OCI-LY7 (cell line): Measurements from ENCODE around the gene PRODH2. TPM values are rescaled to one million over a fixed set of nuclear protein-coding genes. Genes with fewer than 3 reads are reported as not detected.

Experiments used
- BruUV-seq: library from RNA; stranded (reverse); fragments of 400-500 nt; replicated peaks from 2 replicates; lab custom pipeline; 2021; lab: Mats Ljungman, UMichigan
- CTCF ChIA-PET: fragments of 300-600 bp; sonication (Branson Sonifier 250); formaldehyde crosslinking; loops from one replicate; lab custom pipeline; 2022; ENCODE audit warnings: antibody characterized with exemption; ENCODE audit not compliant: unreplicated experiment; lab: Charles Lee
- POLR2A ChIA-PET: fragments of 300-600 bp; sonication (Branson Sonifier 250); formaldehyde crosslinking; loops from one replicate; lab custom pipeline; 2022; ENCODE audit warnings: antibody characterized with exemption; lab: Charles Lee
- DNase-seq: peaks from one replicate; pipeline ENCODE4 v3.0.0-alpha.2; 2015; ENCODE audit warnings: low spot score
- H2AFZ ChIP-seq: fragments of 200-600 bp; sonication (generic), shearing (Covaris generic); 2 replicates; pipeline ENCODE4 v1.6.1; 2014; ENCODE audit warnings: mild to moderate bottlenecking, antibody characterized with exemption, low read length, moderate library complexity
- H3K27ac ChIP-seq: fragments of 200-600 bp; sonication (generic); 2 replicates; pipeline ENCODE4 v1.5.1; 2014; ENCODE audit warnings: mixed run types, low read depth, mild to moderate bottlenecking, moderate library complexity, low read length, inconsistent platforms; ENCODE audit not compliant: poor library complexity, severe bottlenecking
- H3K36me3 ChIP-seq: fragments of 200-600 bp; sonication (generic); 2 replicates; pipeline ENCODE4 v1.6.1; 2014; ENCODE audit warnings: mild to moderate bottlenecking, antibody characterized with exemption, low read length, moderate library complexity, mixed read lengths; ENCODE audit not compliant: insufficient read depth
- H3K4me1 ChIP-seq: fragments of 200-600 bp; sonication (generic); 2 replicates; pipeline ENCODE4 v1.5.1; 2014; ENCODE audit warnings: mild to moderate bottlenecking, low read length; ENCODE audit not compliant: insufficient read depth, poor library complexity, severe bottlenecking
- H3K4me2 ChIP-seq: fragments of 200-600 bp; sonication (generic); 2 replicates; pipeline ENCODE4 v1.6.1; 2014; ENCODE audit warnings: mild to moderate bottlenecking, low read length
- H3K4me3 ChIP-seq: fragments of 200-600 bp; sonication (generic); 2 replicates; pipeline ENCODE4 v1.5.1; 2014; ENCODE audit warnings: mild to moderate bottlenecking, low read depth, low read length; ENCODE audit not compliant: poor library complexity, severe bottlenecking
- H3K79me2 ChIP-seq: fragments of 200-600 bp; sonication (generic); 2 replicates; pipeline ENCODE4 v1.6.1; 2016; ENCODE audit warnings: low read depth, mild to moderate bottlenecking, low read length, moderate library complexity, mixed read lengths; ENCODE audit not compliant: insufficient read depth
- H3K9me2 ChIP-seq: fragments of 200-600 bp; sonication (generic); 2 replicates; pipeline ENCODE4 v1.6.1; 2016; ENCODE audit warnings: mild to moderate bottlenecking, low read length, mixed read lengths; ENCODE audit not compliant: insufficient read depth
- H3K9me3 ChIP-seq: fragments of 200-600 bp; sonication (generic); 2 replicates; pipeline ENCODE4 v1.6.1; 2014; ENCODE audit warnings: mild to moderate bottlenecking, mixed run types, low read length, mixed read lengths
- H4K20me1 ChIP-seq: fragments of 200-600 bp; sonication (generic); 2 replicates; pipeline ENCODE4 v1.6.1; 2014; ENCODE audit warnings: mild to moderate bottlenecking, antibody characterized with exemption, low read length, moderate library complexity, mixed read lengths; ENCODE audit not compliant: insufficient read depth
- CTCF ChIP-seq: fragments of 200-600 bp; sonication (generic); conservative IDR thresholded peaks from 2 replicates; pipeline ENCODE4 v1.5.1; 2014; ENCODE audit warnings: mild to moderate bottlenecking, antibody characterized with exemption, low read length, moderate library complexity, mixed read lengths
- EZH2phosphoT487 ChIP-seq: fragments of 200-600 bp; sonication (generic); IDR thresholded peaks from 2 replicates; pipeline ENCODE4 v1.6.1; 2018; ENCODE audit warnings: low read depth, borderline replicate concordance, mild to moderate bottlenecking, mixed run types, antibody characterized with exemption, low read length, moderate library complexity, mixed read lengths
- intact Hi-C: fragments of 100-400 bp; cut with micrococcal nuclease; formaldehyde crosslinking; loops from one replicate; pipeline ENCODE4 v1.10.0; 2022; ENCODE audit not compliant: unreplicated experiment
- total RNA-seq, 2 experiments: library from RNA; depleted of rRNA in 1 of 2; stranded (reverse); fragments of >200 nt in 1 of 2; shearing (Covaris generic) in 1 of 2; gene quantifications; 2 replicates each; pipeline ENCODE4 v1.2.3, GENCODE V29; 2014 to 2022

Gene PRODH2
- total RNA-seq, 2 experiments from 2014 or later: not detected

- H3K4me3 ChIP-seq: no peak overlapping the region
- POLR2A ChIA-PET: interaction anchor here (0.7 kb wide), 1 partner anchor 1718 kb away, joined by 5 read pairs; no protein-coding TSS in a partner anchor
- peaks cover 12% of the 10 kb centered on the region; the same call in 1 of the 2 replicates for H3K79me2 ChIP-seq
- no peak overlapping the region for H3K4me2 ChIP-seq
- CTCF ChIA-PET: no interaction called here
- no peak for TF ChIP-seq CTCF
- TF ChIP-seq EZH2phosphoT487: no peak
- DNase-seq: no peak
- no TSS peak for BruUV-seq
- no peak overlapping the region for H3K27ac ChIP-seq
- no peak overlapping the region for H2AFZ ChIP-seq
- intact Hi-C loops: loop anchor here (5.0 kb wide), 2 partner anchors 37 to 148 kb away; partner anchors contain the start of genes HCST, KMT2B and NFKBID
- H3K9me2 ChIP-seq: no peaks in the 10 kb centered on the region
- no peaks in the 10 kb centered on the region for H3K9me3 ChIP-seq
- H3K4me1 ChIP-seq: peaks cover 16% of the 10 kb centered on the region
- H4K20me1 ChIP-seq: no peaks in the 10 kb centered on the region
- peaks cover 5% of the 10 kb centered on the region; the same call in 1 of the 2 replicates for H3K36me3 ChIP-seq
Observed at GRCh38 chr19:35754370-35755130, 58.1 kb downstream of the PRODH2 start.

GRCh38 chr19:35753634-35754369 is 58.8 kb downstream of the PRODH2 start:
- H3K4me2 ChIP-seq: no peak overlapping the region
- DNase-seq: no peak
- H3K36me3 ChIP-seq: no peaks in the 10 kb centered on the region
- H3K4me1 ChIP-seq: peaks cover 13% of the 10 kb centered on the region
- ChIA-PET POLR2A (interaction anchor here (0.7 kb wide), 1 partner anchor 1717 kb away, joined by 5 read pairs; no protein-coding TSS in a partner anchor), CTCF (no interaction called here)
- no peak for TF ChIP-seq CTCF
- TF ChIP-seq EZH2phosphoT487: no peak
- H2AFZ ChIP-seq: no peak overlapping the region
- no peak overlapping the region for H3K4me3 ChIP-seq
- no peaks in the 10 kb centered on the region for H3K9me3 ChIP-seq
- no TSS peak for BruUV-seq
- intact Hi-C loops: no loop called here
- no peaks in the 10 kb centered on the region for H4K20me1 ChIP-seq
- no peak overlapping the region for H3K27ac ChIP-seq
- H3K79me2 ChIP-seq: peaks cover 4% of the 10 kb centered on the region; the same call in 1 of the 2 replicates
- H3K9me2 ChIP-seq: no peaks in the 10 kb centered on the region
